ENCODE data around the gene TP53INP2.
A peak's percentile ranks its signal among the peaks of the same experiment; 100 is the strongest.
"Not testable (repeated sequence)": the region's sequence is repeated elsewhere in the genome, so short reads cannot be mapped to it uniquely, and the experiment has no call there.

The TP53INP2 gene

DNA sequence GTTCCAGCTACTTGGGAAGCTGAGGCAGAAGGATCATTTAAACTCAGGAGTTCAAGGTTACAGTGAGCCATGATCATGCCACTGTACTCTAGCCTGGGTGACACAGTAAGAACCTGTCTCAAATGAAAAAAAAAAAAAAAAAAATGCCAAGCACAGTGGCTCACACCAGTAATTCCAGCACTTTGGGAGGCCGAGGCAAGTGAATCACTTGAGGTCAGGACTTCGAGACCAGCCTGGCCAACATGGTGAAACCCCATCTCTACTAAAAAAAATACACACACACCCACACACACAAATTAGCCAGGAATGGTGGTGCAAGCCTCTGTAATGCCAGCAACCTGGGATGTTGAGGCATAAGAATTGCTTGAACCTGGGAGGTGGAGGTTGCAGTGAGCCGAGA, 18.4 kb downstream of the TP53INP2 start:
- not testable (repeated sequence) for DNase-seq (ENCODE audit: low spot score)

DNA sequence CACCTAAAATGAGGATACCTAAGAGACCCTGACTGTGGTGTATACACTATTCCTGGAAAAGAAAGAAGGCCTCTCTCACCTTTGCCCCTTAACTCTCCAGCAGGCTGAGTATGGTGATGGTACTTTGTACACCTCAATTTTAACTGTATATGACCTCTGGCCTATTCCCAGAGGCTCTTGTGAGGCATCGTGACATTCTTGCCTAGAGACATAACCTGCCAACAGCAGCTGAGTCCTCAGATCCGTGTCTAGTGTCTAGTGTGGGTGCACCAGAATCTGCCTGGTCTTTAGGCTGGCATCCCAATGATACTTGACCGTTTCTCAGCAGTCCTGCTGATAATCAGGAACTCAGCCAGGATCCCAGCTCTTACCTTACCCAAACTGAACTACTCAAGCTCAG, 20.0 kb downstream of the TP53INP2 start:
- DNase-seq (ENCODE audit: low spot score), result no peak

- no peak for DNase-seq (ENCODE audit: low spot score)
Measured at GRCh38 chr20:34729416-34729815, 25.3 kb downstream of the TP53INP2 start.

- DNase-seq (ENCODE audit: low spot score), result no peak
Measured at GRCh38 chr20:34732523-34732922, 28.4 kb downstream of the TP53INP2 start.

DNA sequence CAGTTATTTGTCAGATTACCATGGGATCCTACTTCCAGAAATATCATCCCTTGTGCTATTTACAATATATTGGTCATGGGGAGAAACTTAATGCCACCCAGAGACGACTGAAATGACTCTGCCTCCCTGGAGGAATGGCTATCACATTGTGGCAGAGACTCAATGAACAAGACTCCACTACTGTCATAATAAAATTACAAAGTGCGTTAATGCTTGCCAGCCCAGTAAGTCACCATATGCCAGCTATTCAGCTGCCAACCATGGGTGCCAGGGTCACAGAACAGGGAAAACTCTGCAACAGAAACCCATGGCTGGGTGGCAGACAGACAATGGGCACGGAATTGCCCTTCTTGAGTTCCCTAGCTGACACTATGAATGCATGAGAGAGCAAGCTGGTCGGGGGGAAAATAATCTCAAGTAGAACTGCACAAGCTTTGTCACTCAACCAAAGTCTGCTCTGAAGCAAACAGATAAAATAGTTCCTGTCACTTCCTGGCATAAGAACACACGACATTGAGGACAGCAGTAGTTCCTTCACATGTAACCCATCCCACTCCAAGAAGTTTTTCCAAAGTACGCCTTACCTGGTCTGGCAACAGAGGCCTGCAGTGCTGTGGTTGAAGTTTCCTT, 32.1 kb downstream of the TP53INP2 start:
- no peak for DNase-seq (ENCODE audit: low spot score)

- DNase-seq (ENCODE audit: low spot score), result no peak
Measured at GRCh38 chr20:34743039-34743438, 38.9 kb downstream of the TP53INP2 start.

DNA sequence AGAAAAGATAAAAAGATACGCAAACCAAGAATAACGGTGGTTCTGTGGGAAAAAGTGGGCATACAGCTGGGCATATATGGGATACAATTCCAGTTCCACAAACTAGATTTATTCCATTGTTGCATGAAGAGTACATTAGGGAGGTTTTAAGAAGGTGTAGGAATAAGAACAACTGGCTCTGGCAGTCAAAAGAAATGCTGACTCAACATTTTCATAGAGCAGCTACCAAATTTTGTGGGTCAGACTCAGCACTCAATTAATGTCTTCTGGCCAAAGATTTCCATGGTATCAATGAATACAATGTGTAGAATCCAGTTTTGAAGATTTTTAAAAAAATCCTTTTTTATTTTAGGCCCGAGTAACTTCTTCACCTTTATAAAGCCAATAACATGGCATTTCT, 40.2 kb downstream of the TP53INP2 start:
- DNase-seq (ENCODE audit: low spot score), result no peak

- no peak for DNase-seq (ENCODE audit: low spot score)
Measured at GRCh38 chr20:34744847-34745246, 40.7 kb downstream of the TP53INP2 start.

DNA sequence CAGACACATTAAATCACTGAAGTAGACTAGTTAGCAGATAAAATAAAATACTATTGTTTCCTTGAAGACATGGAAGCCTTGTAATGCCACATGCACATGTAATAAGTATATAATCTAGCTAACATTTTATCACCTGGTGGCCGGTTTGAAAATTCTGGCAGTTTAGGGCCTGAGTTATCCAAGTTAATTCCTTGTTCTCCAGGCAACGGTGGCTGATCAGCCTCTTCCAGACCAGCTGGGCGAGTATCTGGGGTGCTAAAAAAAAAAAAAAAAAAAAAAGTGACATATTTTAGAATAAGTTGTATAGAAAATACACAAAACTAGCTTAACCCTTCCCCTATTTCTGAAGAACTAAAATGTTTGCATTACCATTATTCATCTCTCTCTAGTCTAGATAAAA, 42.5 kb downstream of the TP53INP2 start:
- no peak for DNase-seq (ENCODE audit: low spot score)

- DNase-seq (ENCODE audit: low spot score), result no peak
Measured at GRCh38 chr20:34747479-34747878, 43.3 kb downstream of the TP53INP2 start.

- no peak for DNase-seq (ENCODE audit: low spot score)
Measured at GRCh38 chr20:34748709-34749108, 44.6 kb downstream of the TP53INP2 start.

- DNase-seq (ENCODE audit: low spot score), result no peak
Measured at GRCh38 chr20:34750484-34750883, 46.3 kb downstream of the TP53INP2 start.

GRCh38 chr20:34751453-34751852, 47.3 kb downstream of the TP53INP2 start:
- no peak for DNase-seq (ENCODE audit: low spot score)

- DNase-seq (ENCODE audit: low spot score), result no peak
Measured at GRCh38 chr20:34753706-34754461, 49.7 kb downstream of the TP53INP2 start.

DNA sequence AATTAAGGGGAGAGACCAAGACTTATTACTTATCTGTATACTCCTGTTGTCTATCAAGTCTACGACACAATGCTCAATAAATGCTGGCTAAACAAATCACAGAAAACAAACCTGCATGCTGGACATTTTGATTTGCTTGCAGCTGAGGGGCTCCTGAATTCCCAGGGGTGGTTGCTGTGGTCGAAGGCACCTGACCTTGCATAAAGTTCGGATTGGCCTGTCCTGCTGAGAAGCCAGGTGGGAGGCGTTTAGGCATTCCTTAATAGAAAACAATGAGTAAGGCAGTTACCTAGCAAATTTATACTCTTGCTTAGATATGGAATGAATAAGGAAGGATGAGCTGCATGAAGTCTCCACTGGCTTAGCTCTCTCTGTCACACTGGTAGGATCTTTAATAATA, 50.5 kb downstream of the TP53INP2 start:
- DNase-seq (ENCODE audit: low spot score), result peak; percentile 30

- no peak for DNase-seq (ENCODE audit: low spot score)
Measured at GRCh38 chr20:34755367-34755766, 51.2 kb downstream of the TP53INP2 start.

DNA sequence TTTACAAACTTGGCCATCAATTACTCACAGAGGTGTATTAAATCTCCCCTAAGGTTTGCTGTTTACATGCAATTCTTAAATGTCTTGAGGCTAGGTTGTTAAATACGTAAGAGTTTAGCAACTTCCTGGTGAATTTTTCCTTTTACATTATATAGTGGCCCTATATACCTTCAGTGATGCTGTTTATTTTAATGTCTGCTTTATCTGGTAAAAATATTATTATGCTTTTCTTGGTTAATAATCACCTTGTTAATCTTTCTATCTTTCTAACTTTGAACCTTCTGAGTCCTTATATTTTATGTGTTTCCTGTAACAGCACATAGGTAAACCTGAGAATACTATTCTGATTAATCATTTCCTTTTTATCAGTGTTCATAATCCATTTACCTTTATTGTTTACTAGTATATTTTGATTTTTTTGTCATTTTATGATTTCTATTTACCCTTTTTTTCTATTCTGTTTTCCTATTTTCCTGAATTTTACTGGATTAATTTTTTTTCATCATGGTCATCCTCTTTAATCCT, 57.9 kb downstream of the TP53INP2 start:
- DNase-seq (ENCODE audit: low spot score), result no peak
